K562 (cell line): ENCODE data around the gene FAM156A. TPM values are rescaled to one million over a fixed set of nuclear protein-coding genes. Genes with fewer than 3 reads are reported as not detected.

Source experiments
- CREM ChIP-seq: IDR thresholded peaks from 2 replicates; pipeline ENCODE4 v1.6.1; 2014; ENCODE audit warnings: antibody characterized with exemption, low read depth
- CTCF ChIP-seq, 3 experiments: IDR thresholded peaks in 2 of 3; conservative IDR thresholded peaks in 1 of 3; 2 replicates each; pipeline ENCODE4 v1.5.1; 2011 to 2012; ENCODE audit warnings: low read length in 3 of 3, mild to moderate bottlenecking in 3 of 3, control low read depth in 2 of 3, improper control_type of control experiment in 1 of 3, inconsistent platforms in 1 of 3, low read depth in 1 of 3, mixed read lengths in 1 of 3, moderate library complexity in 1 of 3; ENCODE audit not compliant: insufficient read depth in 2 of 3
- CXXC5 ChIP-seq: fragments of 250-450 bp; sonication (Bioruptor Pico); IDR thresholded peaks from 2 replicates; pipeline ENCODE4 v1.8.0; 2022; ENCODE audit warnings: inconsistent platforms, mild to moderate bottlenecking, moderate library complexity
- KDM2B ChIP-seq: fragments of 250-450 bp; sonication (Bioruptor Pico); IDR thresholded peaks from 2 replicates; pipeline ENCODE4 v1.8.0; 2021; ENCODE audit warnings: mild to moderate bottlenecking, moderate library complexity
- MAZ ChIP-seq, 2 experiments: fragments of 450-650 bp in 1 of 2; sonication (generic) in 1 of 2; formaldehyde crosslinking; IDR thresholded peaks in 1 of 2; conservative IDR thresholded peaks in 1 of 2; 2 replicates each; pipeline versions ENCODE4 v1.4.0 to v1.5.0; 2020; ENCODE audit warnings: mild to moderate bottlenecking in 1 of 2, missing genetic modification reagents in 1 of 2
- MBD1 ChIP-seq: fragments of 250-450 bp; sonication (Bioruptor Pico); IDR thresholded peaks from 2 replicates; pipeline ENCODE4 v1.8.0; 2022; ENCODE audit warnings: inconsistent platforms
- NCOA2 ChIP-seq, 2 experiments: fragments of 450-650 bp; IDR thresholded peaks; 2 replicates each; pipeline ENCODE4 v1.6.1; 2018; ENCODE audit warnings: mild to moderate bottlenecking in 2 of 2, moderate library complexity in 1 of 2; ENCODE audit not compliant: partially characterized antibody in 2 of 2
- POLR2B ChIP-seq: fragments of 450-650 bp; IDR thresholded peaks from 2 replicates; pipeline ENCODE4 v1.6.1; 2018; ENCODE audit warnings: low read depth; ENCODE audit not compliant: partially characterized antibody
- SMAD3 ChIP-seq: fragments of 450-650 bp; formaldehyde crosslinking; conservative IDR thresholded peaks from 2 replicates; pipeline ENCODE4 v1.4.0; 2020; ENCODE audit warnings: mild to moderate bottlenecking
- SRF ChIP-seq, 2 experiments: fragments of 250-450, 450-650 bp in 1 of 2; sonication (Bioruptor Pico) in 1 of 2; sonication (generic) in 1 of 2; formaldehyde crosslinking; IDR thresholded peaks; 2 replicates each; pipeline versions ENCODE4 v1.5.0 to v1.5.1; 2020 to 2022; ENCODE audit warnings: mild to moderate bottlenecking in 1 of 2, missing genetic modification reagents in 1 of 2
- TBL1XR1 ChIP-seq, 2 experiments: IDR thresholded peaks; 2 replicates each; pipeline ENCODE4 v1.6.1; 2012; ENCODE audit warnings: improper control_type of control experiment in 2 of 2, low read length in 2 of 2, mild to moderate bottlenecking in 1 of 2
- ZNF589 ChIP-seq: fragments of 200-800 bp; sonication (Bioruptor generic); IDR thresholded peaks from 2 replicates; pipeline ENCODE4 v1.6.1; 2016; ENCODE audit warnings: low read depth, missing genetic modification characterization, missing compliant biosample characterization
- ZNF764 ChIP-seq: fragments of 250-450 bp; sonication (Bioruptor Pico); IDR thresholded peaks from 2 replicates; pipeline ENCODE4 v1.4.0; 2020; ENCODE audit warnings: low read depth, mild to moderate bottlenecking, moderate library complexity
- polyA plus RNA-seq, 8 experiments: library from polyadenylated mRNA; depleted of rRNA in 4 of 8; stranded (reverse) in 5 of 8; unstranded in 3 of 8; fragments of >200 nt; fragmentation: Nextera tagmentation in 2 of 8; fragmentation: Illumina TruSeq in 1 of 8; extraction: Ambion mirVana in 2 of 8; extraction: Trizol in 1 of 8; gene quantifications; 2 replicates each; pipeline versions ENCODE4 v1.2.1 to v1.2.3, GENCODE V29; 2011 to 2014; ENCODE audit warnings: inconsistent platforms in 1 of 8, missing spikeins in 1 of 8
- total RNA-seq, 7 experiments: library from RNA; depleted of rRNA in 6 of 7; stranded (reverse); fragments of >200 nt in 6 of 7; fragmentation: Illumina TruSeq in 2 of 7; extraction: Trizol in 2 of 7; gene quantifications; 2 replicates each; pipeline versions ENCODE4 v1.2.1 to v1.2.3, GENCODE V29; 2011 to 2021; ENCODE audit warnings: low replicate concordance in 1 of 7
- TF ChIP-seq, protein P1 (sequence below): fragments of 250-450 bp; sonication (Bioruptor Pico); IDR thresholded peaks from 2 replicates; pipeline ENCODE4 v1.4.0; 2020

FAM156A gene
- total and polyA plus RNA-seq, 9 of the 15 experiments (the other 6 are each of a cell fraction or from before 2014, with no cell fraction given) = 1.9 to 20.3 (median 8.6) TPM

DNA sequence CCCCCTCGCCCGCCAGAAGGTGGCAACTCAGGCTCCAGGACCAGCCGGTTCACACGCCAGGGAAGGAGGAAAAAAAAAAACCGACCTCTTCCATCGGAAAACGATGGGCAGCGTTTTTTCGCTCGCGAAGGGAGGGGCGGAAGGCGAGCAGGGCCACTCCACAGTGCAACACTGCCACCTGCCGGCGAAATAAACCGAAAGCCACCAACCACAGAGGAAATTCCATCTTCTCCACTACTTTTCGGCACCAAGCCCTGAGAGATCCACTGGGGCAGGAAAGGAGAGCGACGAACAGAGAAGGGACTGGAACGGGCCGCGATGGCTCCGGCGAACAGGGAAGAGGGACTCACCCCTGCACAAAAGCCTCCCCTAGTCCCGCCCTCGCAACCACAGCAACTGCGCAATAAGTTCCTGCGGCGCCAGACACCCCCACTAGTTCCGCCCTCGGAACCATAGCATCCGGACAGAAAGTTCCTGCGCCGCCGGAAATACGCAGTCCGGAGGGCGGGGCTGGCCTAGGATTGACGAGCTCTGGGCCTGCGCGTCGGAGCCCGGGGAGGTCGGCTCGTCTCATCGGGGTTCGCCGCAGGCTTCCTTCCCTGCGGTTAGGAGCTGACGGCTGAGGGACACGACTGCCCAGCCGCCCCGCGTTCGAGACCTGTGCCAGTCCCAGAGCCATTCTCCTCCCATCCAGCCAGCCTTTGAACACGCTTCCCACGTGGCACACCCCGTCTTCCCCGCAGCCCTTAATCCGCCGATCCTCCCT lies 23.4 kb downstream of the FAM156A start (continued):
- TF ChIP-seq TBL1XR1 (IDR thresholded peaks at IDR 0.05; ENCODE audit: low read length in 2 of 2) (peak in 1 of 2 experiments; percentile 68; a peak in 2 of 4 replicates), CTCF (IDR thresholded peaks at IDR 0.05 in 2 of 3, conservative IDR thresholded peaks at IDR 0.05 in 1 of 3; ENCODE audit: insufficient read depth in 2 of 3, low read depth in 1 of 3, low read length in 3 of 3) (peak; percentile 73 to 86 (median 82)), KDM2B (CRISPR knock-in tag) (no peak), NCOA2 (IDR thresholded peaks at IDR 0.05; ENCODE audit: partially characterized antibody in 2 of 2) (no peak), SRF (CRISPR knock-in tag; IDR thresholded peaks at IDR 0.05) (0 out of 4 replicates have a peak, but pooled peaks of 1 of the 2 experiments have one; percentile 49), MBD1 (CRISPR knock-in tag) (no peak), CXXC5 (CRISPR knock-in tag) (peak; percentile 44), ZNF764 (CRISPR knock-in tag) (no peak), POLR2B (peak; percentile 67), SMAD3 (CRISPR knock-in tag) (no peak), CREM (peak; percentile 81), ZNF589 (CRISPR knock-in tag) (no peak), MAZ (CRISPR knock-in tag; conservative IDR thresholded peaks at IDR 0.05 in 1 of 2, IDR thresholded peaks at IDR 0.05 in 1 of 2) (peak; percentile 63 to 100)
- TF ChIP-seq, protein P1, sequence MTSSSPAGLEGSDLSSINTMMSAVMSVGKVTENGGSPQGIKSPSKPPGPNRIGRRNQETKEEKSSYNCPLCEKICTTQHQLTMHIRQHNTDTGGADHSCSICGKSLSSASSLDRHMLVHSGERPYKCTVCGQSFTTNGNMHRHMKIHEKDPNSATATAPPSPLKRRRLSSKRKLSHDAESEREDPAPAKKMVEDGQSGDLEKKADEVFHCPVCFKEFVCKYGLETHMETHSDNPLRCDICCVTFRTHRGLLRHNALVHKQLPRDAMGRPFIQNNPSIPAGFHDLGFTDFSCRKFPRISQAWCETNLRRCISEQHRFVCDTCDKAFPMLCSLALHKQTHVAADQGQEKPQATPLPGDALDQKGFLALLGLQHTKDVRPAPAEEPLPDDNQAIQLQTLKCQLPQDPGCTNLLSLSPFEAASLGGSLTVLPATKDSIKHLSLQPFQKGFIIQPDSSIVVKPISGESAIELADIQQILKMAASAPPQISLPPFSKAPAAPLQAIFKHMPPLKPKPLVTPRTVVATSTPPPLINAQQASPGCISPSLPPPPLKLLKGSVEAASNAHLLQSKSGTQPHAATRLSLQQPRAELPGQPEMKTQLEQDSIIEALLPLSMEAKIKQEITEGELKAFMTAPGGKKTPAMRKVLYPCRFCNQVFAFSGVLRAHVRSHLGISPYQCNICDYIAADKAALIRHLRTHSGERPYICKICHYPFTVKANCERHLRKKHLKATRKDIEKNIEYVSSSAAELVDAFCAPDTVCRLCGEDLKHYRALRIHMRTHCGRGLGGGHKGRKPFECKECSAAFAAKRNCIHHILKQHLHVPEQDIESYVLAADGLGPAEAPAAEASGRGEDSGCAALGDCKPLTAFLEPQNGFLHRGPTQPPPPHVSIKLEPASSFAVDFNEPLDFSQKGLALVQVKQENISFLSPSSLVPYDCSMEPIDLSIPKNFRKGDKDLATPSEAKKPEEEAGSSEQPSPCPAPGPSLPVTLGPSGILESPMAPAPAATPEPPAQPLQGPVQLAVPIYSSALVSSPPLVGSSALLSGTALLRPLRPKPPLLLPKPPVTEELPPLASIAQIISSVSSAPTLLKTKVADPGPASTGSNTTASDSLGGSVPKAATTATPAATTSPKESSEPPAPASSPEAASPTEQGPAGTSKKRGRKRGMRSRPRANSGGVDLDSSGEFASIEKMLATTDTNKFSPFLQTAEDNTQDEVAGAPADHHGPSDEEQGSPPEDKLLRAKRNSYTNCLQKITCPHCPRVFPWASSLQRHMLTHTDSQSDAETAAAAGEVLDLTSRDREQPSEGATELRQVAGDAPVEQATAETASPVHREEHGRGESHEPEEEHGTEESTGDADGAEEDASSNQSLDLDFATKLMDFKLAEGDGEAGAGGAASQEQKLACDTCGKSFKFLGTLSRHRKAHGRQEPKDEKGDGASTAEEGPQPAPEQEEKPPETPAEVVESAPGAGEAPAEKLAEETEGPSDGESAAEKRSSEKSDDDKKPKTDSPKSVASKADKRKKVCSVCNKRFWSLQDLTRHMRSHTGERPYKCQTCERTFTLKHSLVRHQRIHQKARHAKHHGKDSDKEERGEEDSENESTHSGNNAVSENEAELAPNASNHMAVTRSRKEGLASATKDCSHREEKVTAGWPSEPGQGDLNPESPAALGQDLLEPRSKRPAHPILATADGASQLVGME (CRISPR knock-in tag) = no peak
